HG02571 (cell line): ENCODE results near the gene DEDD2.
A peak's percentile ranks its signal among the peaks of the same experiment; 100 is the strongest.
"Not testable (repeated sequence)": the region's sequence is repeated elsewhere in the genome, so short reads cannot be mapped to it uniquely, and the experiment has no call there.

Source experiments
- ATAC-seq: cut with Tn5 transposase; IDR thresholded peaks from one replicate; pipeline ENCODE4 v1.9.1; 2021; ENCODE audit warnings: mild to moderate bottlenecking, moderate library complexity; ENCODE audit not compliant: unreplicated experiment

The DEDD2 gene

GRCh38 chr19:42217520-42218437, at the start of gene DEDD2:
Gene DEDD2, minus strand, starts transcription at chr19:42217677. Its CDS starts 670 bp downstream, at chr19:42217007.
- ATAC-seq = peak; percentile 64

- ATAC-seq = not testable (repeated sequence)
These were observed 49.6 kb upstream of the DEDD2 start for GRCh38 chr19:42266928-42267603.

- ATAC-seq = not testable (repeated sequence)
These were observed 48.6 kb upstream of the DEDD2 start for GRCh38 chr19:42266105-42266504.

GRCh38 chr19:42261763-42262162, 44.3 kb upstream of the DEDD2 start:
- no peak for ATAC-seq

- not testable (repeated sequence) for ATAC-seq
These were observed 40.4 kb upstream of the DEDD2 start for GRCh38 chr19:42257842-42258241.

GRCh38 chr19:42255766-42256745, 38.6 kb upstream of the DEDD2 start:
- no peak for ATAC-seq

GRCh38 chr19:42254850-42255765, 37.6 kb upstream of the DEDD2 start, which contains the start of gene ERF:
Gene ERF, minus strand, starts transcription at chr19:42255128. Its CDS starts 129 bp downstream, at chr19:42254999.
- peak; percentile 55 for ATAC-seq

GRCh38 chr19:42254089-42254849, 36.8 kb upstream of the DEDD2 start:
- no peak for ATAC-seq

- no peak for ATAC-seq
These were observed 36.0 kb upstream of the DEDD2 start for GRCh38 chr19:42253245-42254088.

- no peak for ATAC-seq
These were observed 35.1 kb upstream of the DEDD2 start for GRCh38 chr19:42252365-42253244.

- ATAC-seq = no peak
These were observed 34.3 kb upstream of the DEDD2 start for GRCh38 chr19:42251572-42252358.

- no peak for ATAC-seq
These were observed 33.4 kb upstream of the DEDD2 start for GRCh38 chr19:42250666-42251531.

GRCh38 chr19:42250183-42250665, 32.7 kb upstream of the DEDD2 start:
- no peak for ATAC-seq

- no peak for ATAC-seq
These were observed 32.3 kb upstream of the DEDD2 start for GRCh38 chr19:42249769-42250168.

GRCh38 chr19:42249149-42249750, 31.8 kb upstream of the DEDD2 start:
- no peak for ATAC-seq
